Inflammatory macrophage (primary cell): ENCODE measurements around the gene DTNBP1.

ENCODE experiments used
- DNase-seq, 2 donors: peaks; one replicate each; pipeline ENCODE4 v3.0.0-alpha.2; 2020 to 2022
- total RNA-seq, 18 experiments: gene quantifications; one replicate each; lab custom pipeline; 2026; ENCODE audit warnings: mixed read lengths in 6 of 18, inconsistent platforms in 2 of 18; lab: John Stamatoyannopoulos, UW

Gene DTNBP1, protein sequence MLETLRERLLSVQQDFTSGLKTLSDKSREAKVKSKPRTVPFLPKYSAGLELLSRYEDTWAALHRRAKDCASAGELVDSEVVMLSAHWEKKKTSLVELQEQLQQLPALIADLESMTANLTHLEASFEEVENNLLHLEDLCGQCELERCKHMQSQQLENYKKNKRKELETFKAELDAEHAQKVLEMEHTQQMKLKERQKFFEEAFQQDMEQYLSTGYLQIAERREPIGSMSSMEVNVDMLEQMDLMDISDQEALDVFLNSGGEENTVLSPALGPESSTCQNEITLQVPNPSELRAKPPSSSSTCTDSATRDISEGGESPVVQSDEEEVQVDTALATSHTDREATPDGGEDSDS
- total RNA-seq: 2.1 to 9.5 (median 5.1) reads per million in 18 experiments

DNA sequence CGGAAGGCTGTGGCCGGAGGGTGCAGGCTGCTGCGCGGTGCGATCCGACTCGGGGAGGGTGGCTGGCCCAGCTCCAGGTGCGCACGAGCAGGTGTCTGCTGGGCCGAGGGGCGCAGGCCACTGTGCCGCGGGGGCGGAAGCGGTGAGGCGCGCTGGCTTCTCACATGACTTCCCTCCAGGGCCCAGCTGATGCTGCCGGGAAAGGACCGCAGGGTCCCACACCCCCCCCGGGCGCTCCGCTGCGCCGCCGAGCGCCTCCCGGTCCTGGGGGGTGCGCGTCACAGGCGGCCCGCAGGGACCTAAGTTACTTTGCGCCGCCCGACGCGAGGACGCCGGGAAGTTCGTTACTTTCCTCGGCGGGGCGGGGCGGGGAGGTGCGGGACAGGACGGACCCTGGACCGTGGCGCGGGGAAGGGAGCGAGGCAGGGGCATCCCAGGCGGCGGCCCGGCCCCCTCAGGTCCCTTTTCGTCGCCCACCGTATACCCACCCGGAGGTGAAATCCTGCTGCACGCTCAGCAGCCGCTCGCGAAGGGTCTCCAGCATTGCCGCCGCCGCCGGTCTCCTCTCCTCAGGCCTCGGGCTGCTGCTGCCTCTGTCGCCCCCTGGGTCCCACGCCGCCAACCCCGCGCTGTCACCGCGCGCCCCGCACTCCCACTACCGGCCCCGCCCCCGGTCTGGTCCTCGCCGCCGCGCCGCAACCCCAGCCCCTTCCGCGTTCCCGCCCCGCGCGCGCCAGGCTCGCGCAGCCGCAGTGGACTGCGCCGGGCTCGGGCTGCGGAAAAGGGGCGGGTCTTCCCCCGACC is at the start of gene DTNBP1:
TSS of gene DTNBP1 (minus strand) at position 703 of the 804 bp plus-strand sequence. CDS start at position 544, 159 bp downstream.
- peak; percentile 80 to 84 for DNase-seq

DNA sequence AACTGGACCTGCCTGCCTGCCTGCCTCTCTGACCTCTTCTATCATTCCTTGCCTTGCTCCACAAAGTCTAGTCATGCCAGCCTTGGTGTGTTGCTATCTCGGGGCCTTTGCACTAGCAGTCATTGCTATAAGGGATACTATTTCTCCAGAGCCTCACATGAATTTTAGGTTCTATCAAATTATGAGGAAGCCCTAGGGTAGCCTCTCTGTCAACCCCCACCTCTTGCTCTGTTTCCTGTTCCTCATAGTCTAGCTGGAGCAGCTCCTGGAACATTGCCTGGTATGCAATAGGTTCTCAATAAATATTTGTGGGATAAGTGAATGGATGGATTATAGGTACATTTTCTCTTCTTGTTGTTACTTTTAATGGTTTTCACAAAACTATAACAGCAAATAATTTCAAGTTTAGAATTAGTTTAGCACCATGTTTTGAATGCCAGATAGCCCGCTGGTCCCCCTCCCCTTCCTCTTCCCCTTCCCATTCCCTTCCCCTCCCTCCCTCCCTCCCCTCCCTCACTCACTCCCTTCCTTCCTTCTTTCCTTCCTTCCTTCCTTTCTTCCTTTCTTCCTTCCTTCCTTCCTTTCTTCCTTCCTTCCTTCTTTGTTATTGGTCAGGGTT is 46.9 kb upstream of the DTNBP1 start:
- DNase-seq: peak; percentile 61 to 62

DNA sequence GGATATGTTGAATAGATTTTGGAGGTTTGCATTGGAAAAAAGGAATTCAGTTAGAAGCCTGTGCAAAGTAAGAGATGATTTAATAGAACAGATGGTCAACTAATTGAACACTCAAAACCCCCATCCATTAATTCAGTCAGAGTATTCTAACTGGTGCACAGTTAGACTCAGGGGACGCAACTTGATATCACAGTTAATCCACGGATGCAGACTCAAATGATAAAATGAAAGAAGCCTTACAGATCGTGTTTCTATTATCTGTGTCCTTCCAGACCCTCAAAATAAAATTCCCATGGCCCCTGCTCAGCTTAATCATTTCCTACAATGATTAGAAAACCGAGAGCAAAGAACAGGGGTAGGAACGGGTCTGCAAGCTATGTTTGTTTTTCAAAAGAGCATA is 45.4 kb upstream of the DTNBP1 start:
- DNase-seq: no peak

DNA sequence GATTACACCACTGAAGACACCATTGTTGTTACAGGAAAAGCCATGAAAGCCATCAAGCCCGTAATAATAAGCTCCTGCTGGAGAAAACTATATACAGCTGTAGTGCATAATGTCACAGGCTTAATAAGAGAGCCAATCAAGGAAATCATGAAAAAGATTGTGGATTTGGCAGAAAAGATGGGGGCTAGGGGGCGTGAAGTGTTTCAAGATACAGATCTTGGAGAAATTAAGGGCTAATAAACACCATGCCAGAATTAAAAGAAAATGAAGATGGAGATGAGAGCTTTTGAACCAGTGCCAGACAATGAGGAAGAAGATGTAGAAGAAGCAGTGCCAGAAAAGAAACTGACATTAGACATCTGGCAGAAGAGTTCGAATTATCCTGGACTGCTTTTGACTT is 43.2 kb upstream of the DTNBP1 start:
- no peak for DNase-seq

DNA sequence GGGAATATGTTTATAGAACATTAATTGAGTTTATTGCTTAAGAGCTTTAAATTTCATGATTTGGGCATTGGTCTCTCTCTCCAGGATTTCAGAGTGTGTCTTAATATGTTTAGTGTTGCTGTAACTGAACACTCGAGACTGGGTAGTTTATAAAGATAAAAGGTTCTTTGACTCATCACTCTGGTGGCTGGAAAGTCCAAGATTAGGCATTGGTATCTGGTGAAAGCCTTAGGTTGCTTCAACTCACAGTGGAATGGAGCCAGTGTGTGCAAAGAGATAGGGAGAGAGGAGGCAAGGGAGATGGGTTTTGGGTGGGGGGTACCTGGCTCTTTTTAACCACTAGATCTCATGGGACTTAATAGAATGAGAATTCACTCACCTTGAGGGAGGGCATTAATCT is 35.6 kb upstream of the DTNBP1 start:
- DNase-seq: no peak

DNA sequence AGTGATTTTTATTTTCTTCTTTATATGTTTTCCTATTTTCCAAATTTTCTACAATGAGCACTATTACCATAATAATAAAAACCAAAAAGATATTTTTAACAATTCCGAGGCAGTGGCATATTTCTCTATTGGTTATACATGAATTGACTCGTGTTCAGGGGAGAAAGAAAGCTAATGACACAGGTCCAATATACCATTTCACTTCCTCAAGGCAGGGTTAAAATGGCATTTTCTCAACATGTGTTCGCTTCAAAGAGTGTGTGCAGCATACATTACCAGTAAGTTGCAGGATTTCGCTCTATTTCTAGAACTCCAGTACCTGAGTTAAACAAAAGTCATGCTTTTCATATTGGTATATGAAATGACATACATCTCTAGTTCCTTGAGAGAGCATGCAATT is 35.1 kb upstream of the DTNBP1 start:
- DNase-seq: no peak

DNA sequence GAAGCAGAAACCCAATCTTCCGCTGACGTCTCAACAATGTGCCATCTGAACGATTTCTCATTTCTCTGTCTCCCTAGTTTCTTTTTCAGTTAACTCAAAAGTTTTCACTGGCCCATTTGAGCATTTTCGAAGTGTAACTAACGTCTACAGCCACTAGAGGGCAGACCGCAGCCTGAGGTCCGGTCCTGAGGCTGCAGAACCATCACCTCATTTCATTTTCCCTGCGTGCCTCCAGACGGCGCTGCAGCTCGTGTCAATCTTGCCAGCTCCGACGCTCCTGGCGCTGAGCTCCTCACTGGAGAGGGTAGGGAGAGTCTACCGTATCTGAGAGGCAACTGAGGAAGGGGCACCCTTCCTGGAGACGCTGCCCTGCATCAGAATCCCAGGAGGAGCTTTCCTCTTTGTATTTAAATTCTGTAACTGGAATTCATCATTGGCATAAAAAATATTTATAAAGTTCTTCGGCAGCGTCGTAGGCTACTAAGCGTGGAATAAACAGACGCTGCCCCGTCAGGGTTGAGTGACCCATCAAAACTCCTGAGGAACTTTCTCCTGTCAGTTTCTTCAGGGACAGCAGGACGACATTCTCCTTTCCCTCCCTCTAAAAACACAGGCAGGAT is 28.5 kb upstream of the DTNBP1 start:
- peak; percentile 92 to 94 for DNase-seq

DNA sequence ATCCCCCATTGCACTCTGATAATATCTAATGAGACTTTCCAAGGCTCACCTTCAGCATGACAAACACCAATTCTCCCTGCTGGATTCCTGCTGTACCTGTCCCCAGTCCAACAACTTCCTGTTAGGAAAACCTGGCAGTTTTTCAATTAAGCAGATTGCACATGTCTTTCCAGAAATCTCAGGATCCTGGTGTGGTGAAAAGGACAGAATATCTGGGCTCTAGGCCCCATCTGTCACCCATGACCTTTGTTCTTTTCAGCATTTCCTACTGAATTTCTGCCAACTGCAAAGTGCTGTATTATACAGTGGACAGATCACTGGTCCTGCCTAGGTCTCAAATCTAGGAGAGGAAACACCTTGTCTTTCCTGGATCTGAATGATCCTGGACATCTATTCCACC is 27.7 kb upstream of the DTNBP1 start:
- DNase-seq: no peak

DNA sequence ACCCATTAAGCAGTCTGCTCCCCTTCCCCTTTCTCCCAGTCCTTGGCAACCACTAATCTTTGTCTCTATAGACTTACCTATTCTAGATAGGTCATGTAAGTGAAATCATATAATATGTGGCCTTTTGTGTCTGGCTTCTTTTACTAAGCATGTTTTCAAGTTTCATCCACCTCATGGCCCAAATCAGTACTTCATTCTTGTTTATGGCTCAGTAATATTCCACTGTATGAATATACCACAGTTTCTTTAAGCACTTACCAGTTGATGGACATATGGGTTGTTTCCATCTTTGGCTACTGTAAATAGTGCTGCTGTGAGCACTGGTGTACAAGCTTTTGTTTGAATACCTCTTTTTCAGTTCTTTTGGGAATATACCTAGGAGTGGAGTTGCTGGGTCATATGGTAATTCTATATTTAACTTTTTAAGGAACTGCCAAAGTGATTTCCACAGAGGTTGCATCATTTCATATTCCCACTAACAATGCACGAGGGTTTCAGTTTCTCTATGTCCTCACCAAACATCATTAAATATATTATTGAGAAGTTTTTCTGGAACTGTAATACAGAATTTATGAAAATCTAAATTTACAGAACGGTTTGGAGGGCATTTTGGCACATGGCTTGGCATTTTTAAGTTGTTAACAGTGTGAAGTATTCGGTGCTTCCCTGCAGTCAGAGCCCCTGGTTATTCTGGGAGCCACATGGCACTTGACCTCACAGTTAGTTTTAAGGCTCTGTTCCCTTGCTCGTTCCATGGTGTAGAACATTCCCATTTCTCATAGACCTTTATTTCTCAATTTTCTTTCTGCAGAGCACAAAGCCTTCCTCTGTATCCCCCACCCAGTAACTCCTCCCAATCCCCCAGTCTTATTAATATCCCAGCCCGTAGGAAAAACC is 27.0 kb upstream of the DTNBP1 start:
- peak; percentile 74 to 85 for DNase-seq

DNA sequence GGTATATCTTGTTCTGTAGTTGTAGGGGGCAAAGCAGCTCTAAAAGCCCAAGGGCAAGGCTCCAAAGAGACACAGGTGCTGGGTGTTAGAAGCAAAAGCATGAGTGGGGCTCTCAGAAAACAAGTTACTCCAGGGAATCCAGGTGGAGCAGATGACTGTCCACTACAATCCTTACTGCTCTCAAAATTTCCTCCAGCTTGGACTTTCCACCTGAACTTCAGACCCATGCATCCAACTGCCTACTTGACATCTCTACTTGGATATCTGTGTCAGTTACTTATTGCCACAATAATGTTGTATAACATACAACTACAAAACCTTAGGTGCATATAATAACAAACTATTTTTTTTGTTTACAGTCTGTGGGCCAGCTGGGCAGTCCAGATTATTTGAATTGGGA is 22.8 kb upstream of the DTNBP1 start:
- no peak for DNase-seq

DNA sequence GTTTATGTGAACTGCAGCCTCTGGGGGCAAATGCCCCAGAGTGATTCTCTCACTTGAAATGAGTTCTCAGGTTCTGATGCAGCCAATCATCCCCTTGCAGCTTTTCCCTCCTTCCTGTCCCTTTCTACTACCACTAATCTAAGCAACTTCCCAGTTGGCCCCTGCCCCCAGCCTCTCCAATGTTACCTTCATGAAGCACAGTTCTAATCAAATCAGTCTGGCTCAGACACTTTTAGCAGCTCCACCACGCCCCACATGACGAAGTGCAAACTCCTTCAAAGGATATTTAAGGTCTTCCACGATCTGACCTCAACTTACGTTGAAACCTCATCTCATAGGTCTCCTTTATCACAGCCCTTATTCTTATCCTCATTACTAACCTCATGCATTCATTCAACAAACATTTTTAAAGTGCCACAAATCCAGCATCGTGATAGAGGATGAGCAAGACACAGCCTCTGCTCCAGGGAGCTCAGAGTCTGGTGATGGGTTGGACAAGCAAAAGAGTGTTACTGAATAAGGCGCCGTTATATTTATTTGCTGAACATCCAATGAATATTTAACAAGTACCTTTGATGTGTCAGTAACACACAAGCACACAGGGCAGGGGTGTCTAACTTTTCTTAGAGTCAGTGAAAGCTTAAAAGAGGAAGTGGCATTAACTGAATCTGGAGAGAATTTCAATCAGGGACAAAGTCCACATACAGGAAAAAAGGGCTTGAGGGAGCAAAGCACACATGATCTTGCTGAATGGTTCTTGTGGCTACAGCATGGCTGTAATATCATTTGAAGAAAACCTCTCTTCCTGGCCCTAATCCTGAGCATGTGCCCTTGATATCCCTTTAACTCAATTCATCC is 20.4 kb upstream of the DTNBP1 start:
- DNase-seq: peak; percentile 26 to 29

DNA sequence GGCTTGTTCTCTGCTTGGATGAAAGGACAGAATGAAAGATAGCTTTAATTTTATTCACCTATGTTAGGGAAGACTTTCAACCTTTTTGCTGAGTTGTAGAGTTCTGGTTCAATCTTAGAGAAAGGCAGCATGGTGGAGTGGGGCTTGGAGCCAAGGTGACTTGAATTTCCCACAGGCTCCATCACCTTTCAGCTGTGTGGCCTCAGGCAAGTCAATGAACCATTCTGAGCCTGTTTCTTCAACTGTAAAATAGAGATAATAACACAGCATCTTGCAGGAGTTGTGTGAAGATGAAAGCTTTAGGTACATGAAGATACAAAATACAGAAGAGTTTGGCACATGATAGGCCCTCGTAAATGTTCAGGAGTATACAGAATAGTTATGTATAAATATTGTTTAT is 19.1 kb upstream of the DTNBP1 start:
- no peak for DNase-seq

DNA sequence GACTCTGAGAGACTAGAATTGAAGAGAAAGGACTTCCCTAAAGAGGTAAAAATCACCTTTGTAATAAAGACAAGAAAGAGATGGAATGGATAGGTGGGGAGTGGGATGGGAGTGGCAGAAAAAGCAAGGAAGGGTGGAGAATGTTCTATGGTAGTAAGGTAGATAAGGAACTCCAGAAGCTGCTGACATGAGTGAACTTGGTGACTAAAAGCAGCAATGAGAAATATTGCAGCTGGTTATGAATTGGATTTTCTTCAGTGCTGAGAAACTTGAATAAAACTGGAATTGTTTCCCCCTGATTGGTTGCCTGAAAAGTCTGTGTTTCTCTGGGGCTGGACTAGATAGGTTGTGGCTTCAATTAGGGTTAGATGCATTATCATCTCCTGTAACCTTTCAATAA is 15.7 kb upstream of the DTNBP1 start:
- DNase-seq: no peak

DNA sequence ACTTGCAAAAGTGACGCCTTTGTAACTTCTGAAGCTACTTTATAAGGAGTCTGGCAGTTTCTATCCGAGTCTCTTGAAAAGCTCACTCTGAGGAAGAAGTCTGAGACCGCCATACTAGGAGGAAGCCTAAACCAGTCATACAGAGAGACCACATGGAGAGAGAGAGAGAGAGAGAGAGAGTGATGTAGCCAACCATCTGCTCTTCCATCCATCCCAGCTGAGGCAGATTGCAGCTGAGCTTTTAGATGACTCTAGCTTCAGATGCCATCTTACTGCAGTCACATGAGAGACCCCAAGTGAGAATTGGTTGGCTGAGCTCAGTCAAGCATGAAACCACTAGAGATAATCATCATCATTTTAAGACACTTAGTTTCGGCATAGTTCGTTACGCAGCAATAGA is 15.0 kb upstream of the DTNBP1 start:
- no peak for DNase-seq

DNA sequence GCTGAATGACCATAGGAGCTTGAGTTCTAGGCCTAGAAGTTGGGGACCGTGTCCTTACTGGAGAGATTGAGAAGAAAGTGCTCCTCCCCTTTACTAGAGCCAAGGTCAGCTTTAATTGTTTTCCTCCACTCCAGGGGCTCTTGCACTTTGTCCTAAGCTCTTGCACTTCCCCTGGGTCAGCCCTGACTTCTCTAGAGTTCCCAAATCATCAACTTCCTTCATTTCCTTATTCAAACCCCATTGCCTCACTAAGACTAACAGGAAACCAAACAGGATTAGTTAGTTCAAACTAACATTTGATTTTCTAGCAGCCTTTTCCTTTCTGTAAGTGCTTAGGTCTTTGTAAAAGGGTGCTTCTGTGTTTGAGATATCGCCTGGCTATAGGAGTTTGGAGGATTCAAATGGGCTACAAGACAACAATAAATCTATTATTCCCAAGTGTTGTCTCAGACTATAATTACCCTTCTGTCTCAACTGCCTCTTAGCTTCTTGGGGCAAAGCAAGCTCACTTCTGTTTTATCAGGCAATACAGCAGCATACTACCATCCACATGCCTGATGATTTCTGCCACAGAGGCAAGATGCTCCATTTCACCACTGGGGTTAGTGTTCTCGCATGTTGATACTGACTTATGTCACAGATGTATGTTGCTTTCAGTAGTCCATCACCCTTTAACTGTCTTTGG is 12.8 kb upstream of the DTNBP1 start:
- peak; percentile 64 to 66 for DNase-seq

DNA sequence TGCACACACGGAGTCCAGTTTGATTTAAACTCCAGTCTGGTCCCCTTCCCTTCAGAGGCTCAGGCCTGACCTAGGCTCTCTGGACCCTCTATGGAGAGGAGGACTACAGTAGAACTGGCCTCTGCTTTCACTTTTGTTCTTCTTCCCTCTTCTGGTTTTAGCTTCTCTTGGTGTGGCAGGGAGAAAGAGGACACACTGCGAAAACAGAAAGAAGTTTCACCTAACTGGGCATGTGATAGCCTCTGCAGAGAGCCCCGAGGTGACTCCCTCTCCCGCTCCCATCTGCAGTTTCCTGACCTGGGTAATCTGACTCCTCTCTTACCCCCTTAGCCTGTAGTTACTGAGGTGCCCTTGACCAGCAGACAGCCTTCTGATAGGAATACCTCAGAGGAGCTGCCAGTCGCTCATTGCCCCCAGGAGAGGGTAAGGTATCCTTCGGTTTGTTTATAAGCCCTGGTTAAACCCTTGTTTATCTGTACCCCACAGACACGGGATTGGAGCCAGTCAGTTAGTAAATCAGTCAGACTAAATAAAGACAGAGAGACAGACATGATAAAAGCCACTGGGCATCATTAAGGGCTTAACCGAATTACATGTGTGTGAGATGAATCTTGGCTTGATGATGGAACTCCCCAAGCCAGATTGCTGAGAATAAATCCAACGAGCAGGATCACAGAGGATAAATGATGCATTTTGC is 12.0 kb upstream of the DTNBP1 start:
- DNase-seq: peak; percentile 14 to 23

DNA sequence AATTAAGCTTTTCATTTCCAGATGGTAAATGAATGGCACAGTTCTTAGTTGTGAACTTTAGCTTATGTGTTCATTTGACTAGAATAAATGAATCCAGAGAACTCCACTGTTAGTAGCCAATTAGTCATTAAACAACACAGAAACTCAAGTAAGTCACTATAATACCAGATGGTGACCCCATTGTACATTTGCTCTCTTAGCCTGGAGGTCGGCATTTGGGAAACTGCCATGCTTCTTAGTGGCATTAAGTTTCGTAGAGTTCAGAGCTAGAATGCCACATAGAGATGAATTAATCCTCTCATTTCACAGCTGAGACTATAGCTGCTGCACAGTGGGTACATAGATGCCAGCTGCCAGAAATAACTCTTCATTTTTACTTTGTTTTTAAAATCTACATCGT is 10.8 kb upstream of the DTNBP1 start:
- no peak for DNase-seq

DNA sequence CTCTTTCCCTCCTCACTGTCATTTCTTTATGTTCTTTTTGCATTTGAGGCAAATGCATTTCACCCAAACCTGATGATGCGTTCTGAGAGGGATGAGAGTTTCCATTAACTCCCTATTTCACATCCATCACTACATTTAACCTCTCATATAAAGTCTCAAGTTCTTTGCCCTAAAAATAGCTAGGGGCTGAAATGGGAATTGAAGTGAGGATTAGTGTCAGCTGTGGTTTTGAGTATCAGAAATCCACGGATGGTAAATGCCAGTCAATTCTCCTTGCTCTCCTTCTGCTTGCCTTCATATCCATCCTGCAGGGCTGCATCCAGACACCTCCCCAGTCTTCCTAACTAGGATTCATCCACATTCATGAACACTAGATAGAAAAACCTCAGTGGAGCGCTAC is 10.0 kb upstream of the DTNBP1 start:
- no peak for DNase-seq

DNA sequence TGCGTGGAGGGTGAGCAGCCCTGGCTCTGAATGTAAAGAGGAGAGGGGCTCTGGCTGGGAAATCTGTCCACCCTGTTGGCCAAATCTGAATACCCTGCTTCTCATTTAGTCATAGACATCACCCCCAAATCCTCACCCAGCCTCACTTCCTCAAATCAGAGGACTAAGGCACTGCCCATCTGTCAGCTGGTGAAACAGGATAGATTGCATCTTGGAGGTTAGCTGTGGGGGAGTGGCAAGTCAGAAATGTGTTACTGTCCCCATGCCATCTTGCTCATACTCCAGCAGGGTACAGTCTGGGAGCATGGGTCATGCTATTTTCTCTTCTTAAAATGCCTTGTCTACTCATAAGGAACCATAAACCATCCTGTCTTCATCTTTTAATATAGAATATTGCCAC is 9.5 kb upstream of the DTNBP1 start:
- peak; percentile 82 to 83 for DNase-seq

DNA sequence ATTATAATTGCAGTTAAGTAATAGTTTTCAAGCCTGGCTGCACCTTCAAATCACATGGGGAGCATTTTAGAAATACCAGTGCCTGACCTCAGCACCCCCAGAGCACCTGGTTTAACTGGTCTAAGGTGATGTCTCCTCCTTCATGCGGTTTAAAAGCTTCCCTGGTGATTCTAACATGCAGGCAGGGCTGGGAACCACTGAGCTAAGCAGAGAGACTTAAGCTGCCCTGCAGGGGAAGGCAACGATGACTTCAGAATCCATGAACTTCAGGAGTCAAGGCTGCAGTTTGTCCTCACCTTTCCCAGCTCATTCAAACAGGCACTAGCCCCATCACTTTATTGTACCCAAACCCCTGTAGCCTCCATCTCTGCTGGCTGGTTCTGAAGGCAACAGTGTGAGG is 6.1 kb upstream of the DTNBP1 start:
- DNase-seq: no peak
